ENCODE data around the gene GFRA4.
"Not testable (repeated sequence)": the region's sequence is repeated elsewhere in the genome, so short reads cannot be mapped to it uniquely, and the experiment has no call there.

Gene GFRA4

GRCh38 chr20:3616250-3616649 lies 46.9 kb downstream of the GFRA4 start:
- no peak for DNase-seq (ENCODE audit: low read depth in 2 of 2)

GRCh38 chr20:3615171-3615840 lies 47.9 kb downstream of the GFRA4 start:
- not testable (repeated sequence) for DNase-seq (ENCODE audit: low read depth in 2 of 2)

GRCh38 chr20:3614466-3614865 lies 48.7 kb downstream of the GFRA4 start:
- DNase-seq (ENCODE audit: low read depth in 2 of 2) = peak; percentile 11 to 37

GRCh38 chr20:3613821-3614440 lies 49.3 kb downstream of the GFRA4 start:
- DNase-seq (ENCODE audit: low read depth in 2 of 2) = peak in 1 of 2 experiments; percentile 32

- DNase-seq (ENCODE audit: low read depth in 2 of 2) = no peak
Observed at GRCh38 chr20:3612795-3613572, 50.2 kb downstream of the GFRA4 start.

- DNase-seq (ENCODE audit: low read depth in 2 of 2) = no peak
Observed at GRCh38 chr20:3611901-3612300, 51.3 kb downstream of the GFRA4 start.

Data from fibroblast of skin of left quadriceps (primary cell).